HG03432 (cell line): Measurements from ENCODE around the gene KIAA0753.

ENCODE experiments used
- ATAC-seq: cut with Tn5 transposase; IDR thresholded peaks from one replicate; pipeline ENCODE4 v1.9.1; 2021; ENCODE audit warnings: mild to moderate bottlenecking, moderate library complexity; ENCODE audit not compliant: unreplicated experiment

KIAA0753 gene

DNA sequence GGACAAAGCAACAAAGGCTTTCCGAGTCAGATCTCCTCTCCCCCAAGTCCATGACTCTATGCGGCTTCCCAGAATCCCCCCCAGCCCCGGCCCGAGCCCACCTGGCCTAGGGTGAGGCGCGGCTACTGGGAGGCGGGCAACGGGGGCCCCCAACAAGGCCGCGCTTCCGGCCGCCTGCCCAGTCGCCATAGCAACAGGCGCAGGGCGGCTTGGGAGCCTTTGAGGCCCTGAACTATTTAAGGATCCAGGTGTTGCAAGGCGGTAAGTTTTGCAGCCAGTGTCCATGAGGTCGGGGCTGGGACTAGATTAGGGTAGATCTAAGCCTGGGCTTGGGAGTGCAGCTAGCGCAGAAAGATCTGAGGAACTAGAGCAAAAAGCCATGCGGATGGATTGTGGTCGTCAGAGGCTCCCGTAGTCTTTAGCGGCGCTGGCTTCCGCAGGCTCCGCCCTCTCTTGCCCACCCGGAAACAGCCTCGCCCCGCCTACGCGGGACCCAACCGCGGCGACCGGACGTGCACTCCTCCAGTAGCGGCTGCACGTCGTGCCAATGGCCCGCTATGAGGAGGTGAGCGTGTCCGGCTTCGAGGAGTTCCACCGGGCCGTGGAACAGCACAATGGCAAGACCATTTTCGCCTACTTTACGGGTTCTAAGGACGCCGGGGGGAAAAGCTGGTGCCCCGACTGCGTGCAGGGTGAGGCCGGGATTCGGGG lies at the start of gene KIAA0753, which contains the start of gene TXNDC17:
Gene KIAA0753 (minus strand): TSS at position 176 of the 711 bp plus-strand sequence. CDS start 5,608 bp downstream, outside the sequence.
Gene TXNDC17 (plus strand): TSS at position 525 of the 711 bp plus-strand sequence. CDS start 23 bp downstream, at position 548.
- ATAC-seq = peak; percentile 83

DNA sequence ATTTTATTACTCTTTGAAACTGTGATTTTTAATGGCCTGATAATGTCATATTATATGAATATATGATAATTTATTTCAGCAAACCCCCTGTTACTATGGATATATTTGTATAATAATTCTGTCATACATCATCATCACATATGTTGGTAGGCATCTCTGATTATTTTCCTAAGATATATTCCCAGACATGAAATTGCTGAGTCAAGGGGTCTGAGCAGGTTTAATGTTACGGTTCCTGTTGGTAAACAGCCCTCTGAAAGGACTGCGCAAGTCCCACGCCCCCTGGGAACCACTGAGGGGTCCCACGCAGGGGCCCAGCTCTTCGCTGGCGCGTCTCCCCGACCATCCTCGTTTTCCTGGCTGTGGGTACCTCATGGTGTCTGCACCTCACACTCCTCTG lies 48.4 kb upstream of the KIAA0753 start:
- no peak for ATAC-seq

DNA sequence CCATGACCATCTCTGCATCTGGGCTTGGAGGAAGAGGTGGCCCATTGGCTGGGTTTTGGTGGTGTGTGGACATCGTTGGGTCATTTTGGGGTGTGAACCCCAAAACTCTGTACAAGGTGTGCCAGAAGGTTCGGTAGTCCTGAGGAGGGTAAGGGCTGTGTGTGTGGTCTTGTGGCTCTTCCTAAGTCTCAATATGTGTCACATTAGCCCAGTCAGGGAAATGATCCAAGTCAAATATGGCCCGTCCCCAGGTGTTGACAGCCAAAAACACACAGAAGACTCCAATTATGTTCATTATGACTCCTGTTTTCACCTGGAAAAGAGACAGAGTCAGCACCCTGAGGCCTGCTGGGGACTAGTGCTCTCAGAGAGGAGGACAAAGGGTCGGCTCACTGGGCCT lies 45.5 kb upstream of the KIAA0753 start:
- no peak for ATAC-seq

DNA sequence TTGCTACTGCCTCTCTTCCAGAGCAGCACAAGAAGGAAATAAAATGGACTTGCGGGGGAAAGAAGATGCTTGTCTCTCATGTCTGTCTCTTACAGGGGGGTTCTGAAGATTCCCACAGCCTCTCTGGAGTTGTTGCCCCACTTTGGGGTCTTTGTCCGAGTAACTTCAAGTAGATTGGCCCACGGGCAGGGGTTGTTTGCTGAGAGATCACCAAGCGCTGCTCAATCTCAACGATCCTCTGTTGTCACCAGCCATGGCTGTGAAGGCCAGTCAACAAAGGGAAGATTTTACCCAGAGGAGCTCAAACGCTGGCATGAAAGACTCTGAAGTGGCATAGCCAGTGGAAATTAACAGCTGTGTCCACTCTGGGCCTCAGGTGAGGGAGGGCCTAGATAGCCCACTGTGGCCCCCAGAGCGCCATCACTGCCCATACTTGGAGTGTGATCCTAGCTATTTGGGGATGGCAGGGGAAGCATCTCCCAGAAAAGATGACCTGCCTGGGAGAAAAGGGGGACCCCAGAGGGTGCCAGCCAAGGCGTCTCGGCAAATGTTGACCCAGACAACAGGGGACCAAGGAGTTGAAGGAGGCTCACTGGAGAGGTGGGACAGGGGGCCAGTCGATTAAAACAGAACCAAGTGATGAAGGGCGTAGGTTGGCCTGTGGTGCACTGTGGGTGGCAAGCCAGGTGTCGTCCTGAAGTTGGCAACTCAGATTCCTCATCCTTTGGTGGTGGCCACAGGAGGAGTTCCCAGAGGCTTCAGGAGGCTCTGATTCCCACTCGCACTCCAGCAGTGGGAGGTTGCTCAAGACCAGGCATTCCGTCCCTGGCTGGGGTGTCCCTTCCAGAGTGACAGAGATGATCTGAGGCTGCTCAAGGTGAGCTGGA lies 44.6 kb upstream of the KIAA0753 start:
- ATAC-seq = no peak

DNA sequence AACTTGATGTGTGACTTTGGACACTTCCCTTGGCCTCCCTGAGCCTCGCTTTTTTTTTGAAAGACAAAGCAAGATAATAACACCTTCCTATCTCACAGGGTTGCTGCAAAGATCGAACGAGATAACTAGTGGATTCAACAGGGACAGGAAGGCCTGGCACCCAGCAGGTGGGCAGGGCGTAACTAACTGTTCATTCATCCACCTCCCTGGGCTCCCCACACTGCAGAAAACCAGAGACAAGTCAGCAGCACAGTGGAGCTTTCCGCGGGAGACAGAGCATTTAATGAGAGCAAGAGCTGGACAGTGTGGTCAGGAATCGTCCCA lies 43.9 kb upstream of the KIAA0753 start:
- ATAC-seq = no peak

DNA sequence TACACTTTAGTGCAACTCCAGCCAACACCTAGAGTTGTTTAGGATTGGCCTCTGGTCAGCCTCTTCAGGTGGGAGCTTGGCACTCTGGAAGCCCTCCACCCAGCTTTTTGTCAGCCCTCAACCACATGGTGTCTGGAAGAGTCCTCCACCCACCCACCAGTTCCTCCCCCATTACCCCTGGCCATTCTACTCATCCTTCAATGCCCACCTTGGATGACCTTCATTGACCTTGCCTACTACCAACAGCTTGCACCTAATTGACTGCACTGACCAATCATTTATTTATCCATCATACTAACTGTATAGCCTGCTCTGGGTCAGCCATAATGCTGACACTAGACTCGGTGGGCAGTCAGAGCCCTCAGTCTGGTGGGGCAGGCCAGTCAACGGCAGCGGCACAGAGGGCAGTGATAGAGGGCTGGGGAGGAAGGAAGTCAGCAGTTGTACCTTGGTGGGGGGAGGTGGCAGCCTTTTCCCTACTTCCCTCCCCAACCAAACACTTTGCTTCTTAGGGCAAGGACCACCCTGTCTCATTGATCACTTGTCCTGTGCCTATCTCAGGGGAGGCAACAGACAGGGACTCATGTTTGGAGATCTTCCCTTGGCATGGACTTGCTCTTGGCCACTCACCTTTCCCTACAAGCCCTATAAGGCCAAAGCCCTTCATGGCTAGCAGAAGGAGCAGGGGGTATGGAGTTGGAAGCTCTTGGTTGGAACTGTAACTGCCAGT lies 43.4 kb upstream of the KIAA0753 start:
- ATAC-seq = no peak

DNA sequence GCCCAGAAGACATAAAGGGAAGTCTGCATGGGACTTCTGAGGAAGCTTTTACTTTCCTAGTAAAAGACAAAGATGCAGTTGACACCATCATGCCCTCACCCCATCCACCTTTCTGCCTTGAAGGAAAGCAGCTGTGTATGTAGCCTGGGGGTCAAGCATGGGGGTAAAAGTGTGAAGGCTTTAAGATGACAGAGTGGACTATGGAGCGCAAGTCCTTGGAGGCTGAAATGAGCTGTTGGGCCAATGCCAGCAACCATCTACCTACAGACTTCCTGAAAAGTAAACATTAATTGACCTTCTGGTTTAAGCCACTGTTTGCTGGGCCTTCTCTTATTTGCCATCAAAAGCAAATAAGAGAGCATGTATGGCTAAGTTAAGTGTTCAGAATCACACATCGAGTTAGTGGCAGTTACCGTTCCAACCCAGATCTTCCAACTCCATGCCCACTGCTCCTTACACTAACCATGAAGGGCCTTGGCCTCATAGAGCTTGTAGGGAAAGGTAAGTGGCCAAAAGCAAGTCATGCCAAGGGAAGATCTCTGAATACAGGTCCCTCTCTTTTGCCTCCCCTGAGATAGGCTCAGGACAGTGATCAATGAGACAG lies 42.7 kb upstream of the KIAA0753 start:
- no peak for ATAC-seq

DNA sequence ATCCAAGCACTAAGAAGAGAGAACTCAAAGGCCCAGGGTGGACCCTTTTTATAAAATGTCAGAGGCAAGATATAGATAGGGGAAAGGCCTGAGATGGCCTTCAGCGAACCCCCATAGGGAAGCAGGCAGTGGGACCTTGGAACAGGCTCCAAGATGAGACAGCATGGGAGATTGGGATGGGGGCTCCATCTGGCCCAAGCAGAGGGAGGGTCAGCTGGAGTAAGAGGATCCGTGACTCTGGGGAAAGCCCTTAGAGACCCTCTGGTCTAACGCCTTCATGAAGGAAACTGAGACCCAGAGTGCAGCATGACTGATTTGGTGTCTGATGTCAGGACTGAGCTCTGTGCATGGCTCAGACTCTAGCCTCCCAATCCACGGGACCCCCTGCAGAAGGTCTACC lies 41.8 kb upstream of the KIAA0753 start:
- ATAC-seq = no peak

DNA sequence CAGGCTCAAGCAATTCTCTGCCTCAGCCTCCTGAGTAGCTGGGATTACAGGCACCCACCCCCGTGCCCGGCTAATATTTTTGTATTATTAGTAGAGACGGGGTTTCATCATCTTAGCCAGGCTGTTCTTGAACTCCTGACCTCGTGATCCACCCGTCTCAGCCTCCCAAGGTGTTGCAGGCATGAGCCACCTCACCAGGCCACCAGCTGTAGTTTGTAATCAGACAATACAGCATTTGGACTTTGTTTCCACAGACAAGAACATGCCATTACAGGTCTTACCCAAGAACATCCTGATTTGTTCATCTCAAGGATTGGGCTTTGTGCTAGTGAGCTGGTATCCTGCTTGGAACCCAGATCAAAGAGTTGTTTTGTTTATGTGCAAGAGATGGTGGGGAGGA lies 41.2 kb upstream of the KIAA0753 start:
- ATAC-seq = no peak

DNA sequence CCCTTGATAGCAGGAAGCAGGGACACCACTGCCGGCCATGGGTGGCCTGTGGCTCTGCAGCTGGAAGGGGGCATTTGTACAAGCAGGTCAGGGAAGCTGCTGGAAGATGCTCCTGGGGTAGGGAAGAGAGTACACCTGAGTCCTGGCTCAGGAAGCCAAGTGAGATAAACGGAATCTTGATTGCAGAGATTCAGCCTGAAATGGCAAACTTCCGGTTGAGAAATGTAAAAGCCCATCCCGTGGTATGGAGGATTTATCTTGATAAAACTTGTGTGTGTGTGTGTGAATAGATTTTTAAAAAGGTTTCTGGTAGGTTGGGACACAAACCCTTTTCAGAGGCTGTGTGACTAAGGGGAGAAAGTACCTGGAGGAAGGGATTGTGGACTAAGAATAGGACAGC lies 40.7 kb upstream of the KIAA0753 start:
- no peak for ATAC-seq

DNA sequence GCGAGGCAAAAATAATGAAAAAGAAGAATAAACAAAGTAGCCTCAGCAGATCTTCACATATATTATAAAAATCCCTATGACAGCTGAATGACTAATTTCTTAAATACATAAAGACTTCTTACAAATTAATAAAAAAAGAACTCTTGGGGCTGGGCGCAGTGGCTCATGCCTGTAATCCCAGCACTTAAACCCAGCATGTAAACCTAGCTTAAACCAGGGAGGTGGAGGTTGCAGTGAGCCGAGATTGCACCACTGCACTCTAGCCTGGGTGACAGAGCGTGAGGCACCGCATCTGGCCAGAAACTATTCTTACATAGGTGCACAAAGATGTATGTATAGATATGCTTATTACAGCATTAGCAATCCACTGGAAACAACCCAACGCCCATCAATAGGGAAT lies 38.7 kb upstream of the KIAA0753 start:
- no peak for ATAC-seq

DNA sequence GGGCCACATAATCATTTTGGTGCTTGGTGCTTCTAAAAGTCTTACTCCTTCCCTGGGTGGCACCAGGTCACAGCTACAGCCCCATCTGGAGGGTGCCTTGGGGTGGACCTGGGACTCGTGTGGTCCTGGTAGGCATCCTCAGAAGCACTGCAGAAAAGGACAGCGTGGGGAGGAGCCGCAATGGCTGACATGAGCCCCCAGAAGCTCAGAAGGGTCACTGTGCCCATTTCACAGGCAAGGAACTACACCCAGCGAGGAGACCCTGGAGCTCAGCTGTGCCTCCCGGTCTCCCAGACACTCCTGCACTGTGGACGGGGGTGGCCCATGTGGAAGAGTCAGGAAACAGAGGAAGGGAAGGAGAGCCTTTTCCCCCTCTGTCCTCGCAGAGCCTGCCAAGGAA lies 37.4 kb upstream of the KIAA0753 start:
- ATAC-seq = no peak

DNA sequence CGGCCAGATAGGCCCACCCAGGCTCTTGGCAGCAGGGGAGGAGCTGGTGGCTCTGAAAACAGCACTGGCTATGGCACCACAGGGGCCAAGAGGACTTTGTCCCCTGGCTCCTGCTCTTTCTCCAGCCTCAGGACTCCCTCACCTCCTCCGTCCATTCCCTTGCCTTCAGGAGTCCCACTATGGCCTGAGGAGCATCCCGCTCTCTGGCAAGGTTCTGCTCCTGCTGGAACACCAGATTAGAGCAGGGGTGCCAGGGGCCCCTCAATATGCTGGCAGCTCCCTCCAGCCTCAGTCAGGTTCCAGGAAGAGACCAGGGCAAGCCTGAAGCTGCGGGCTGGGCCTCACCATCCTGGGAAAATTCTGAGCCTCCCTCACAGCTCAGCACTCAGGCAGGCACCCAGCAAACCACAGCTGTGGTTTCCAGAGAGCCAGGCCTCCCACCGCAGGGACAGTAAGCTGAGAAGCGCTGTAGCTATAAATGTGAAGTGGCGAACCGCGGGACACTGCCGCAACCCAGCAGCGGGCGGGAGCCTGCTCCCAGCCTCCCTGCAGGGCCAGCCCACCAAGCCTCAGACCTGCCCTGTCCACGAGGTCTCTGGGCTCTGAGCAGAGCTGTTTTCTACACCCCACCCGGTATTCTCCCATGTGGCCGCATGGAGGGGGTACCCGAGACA lies 36.8 kb upstream of the KIAA0753 start:
- no peak for ATAC-seq

DNA sequence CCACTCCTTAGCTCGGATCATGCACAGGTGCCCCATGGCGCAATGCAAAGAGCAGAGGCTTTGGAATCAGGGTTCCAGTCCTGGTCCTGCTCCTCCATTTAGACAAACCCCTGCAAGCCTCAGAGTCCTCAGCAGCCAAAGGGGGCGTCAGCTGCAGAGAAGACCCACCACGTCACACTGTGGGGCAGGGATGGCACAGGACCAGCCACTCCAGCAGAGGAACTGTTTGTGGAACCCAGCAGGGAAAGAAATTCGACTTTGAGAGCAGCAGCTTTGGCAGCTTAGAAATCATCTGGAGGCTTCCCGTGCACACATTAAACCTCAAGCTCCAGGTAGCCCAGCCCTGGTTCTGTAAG lies 36.3 kb upstream of the KIAA0753 start:
- ATAC-seq = no peak

DNA sequence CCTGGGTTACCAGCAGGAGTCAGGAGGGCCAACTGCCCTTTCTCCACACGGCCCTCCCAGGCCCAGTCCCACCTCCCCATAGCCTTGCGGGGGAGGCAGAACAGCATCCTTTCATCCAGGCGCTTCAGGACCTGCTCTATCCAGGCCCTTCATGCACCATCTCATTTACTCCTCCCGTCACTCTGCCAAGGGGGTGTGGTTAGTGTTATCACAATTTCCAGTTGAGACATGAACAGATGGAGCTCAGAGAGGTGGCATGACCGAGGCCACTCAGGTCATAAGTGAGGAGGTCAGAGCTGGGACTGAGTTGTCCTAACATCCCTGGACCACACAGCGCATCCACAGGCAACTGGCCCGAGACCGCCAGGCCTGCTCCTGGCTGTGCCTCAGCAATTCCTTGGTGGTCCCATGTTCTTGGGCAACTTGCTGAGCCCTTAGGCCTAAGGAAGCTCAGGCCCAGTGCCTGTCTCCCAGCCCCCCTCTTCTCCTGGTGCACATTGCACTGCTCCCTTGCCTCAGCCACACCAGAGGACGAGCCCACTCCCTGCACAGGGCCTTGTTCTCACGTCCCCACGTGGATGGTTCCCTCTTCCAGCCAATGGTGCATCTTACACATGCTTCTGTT lies 34.8 kb upstream of the KIAA0753 start:
- no peak for ATAC-seq

DNA sequence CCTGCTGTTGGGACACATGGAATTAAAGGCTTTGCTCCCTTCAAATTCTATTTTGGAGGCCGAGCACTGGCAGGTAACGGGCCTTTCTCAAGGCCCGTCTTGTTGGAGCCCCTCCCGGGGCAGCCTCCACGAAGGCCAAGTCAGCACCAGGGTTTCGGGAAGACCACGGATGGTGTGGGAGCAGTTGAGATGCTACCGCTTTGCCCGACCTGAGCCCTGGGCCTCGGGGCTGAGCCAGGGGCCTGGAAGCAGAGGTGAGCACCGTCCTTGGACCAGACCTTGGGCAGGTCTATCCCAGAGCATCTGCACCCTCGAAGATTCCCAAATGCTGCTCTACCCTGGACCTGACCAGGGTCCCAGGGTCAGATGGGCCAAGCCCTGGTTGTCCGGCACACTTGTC lies 34.1 kb upstream of the KIAA0753 start:
- ATAC-seq = no peak

DNA sequence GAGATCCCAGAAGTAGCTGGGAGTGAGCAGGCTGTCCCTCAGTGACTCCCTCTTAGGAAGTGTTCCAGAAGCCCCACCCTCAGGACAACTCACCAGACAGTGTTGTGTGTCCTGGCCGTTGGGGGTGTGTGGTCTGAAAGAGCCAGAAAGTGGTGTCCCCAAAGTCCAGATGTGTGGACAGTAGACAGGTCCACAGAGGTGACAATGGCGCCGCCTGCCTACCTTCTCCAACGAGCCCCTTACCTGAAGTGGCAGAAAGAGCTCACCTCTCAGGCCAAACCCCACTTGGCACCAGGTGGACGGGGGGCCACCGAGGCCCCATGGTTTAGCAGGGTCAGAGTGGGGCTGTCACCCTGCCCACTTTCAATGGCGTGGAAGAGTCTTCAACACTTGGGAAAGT lies 30.9 kb upstream of the KIAA0753 start:
- no peak for ATAC-seq

DNA sequence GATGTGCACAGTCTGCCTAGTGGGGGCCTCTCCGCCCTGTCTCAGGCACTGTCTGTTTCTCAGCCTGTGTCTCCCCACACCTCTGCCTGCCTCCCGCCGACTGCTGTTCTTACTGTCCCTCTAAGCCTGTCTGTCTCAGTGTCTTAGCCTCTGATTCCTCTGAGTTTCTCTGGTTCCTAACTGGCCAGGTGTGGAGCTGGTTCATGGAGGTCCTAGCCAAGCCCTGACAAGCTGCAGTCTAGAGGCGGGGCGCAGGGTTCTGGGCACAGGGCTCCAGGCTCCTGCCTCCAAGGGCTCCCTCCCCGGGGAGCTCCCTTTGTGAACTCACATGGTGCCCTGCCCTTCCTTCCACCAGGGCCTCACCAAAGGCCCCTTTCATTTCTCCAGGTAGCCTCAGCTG lies 30.5 kb upstream of the KIAA0753 start:
- ATAC-seq = no peak

DNA sequence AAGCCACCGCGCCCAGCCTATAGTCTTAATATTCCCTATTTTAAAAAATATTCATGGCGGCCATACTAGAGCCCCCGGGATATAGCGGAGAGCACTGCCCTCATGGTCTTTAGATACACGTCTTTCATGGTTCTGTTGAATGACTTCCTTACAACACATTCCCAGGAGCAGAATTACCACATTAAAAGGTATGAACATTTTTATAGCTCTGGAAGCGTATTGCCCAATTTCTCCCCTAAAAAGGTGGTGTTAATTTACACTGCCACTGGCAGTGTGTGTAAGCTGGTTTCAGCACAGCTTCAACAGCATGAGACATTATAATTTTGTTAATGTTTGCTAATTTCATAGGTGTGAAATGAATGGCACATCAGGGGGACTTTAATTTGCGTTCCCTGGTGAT lies 30.1 kb upstream of the KIAA0753 start:
- no peak for ATAC-seq

DNA sequence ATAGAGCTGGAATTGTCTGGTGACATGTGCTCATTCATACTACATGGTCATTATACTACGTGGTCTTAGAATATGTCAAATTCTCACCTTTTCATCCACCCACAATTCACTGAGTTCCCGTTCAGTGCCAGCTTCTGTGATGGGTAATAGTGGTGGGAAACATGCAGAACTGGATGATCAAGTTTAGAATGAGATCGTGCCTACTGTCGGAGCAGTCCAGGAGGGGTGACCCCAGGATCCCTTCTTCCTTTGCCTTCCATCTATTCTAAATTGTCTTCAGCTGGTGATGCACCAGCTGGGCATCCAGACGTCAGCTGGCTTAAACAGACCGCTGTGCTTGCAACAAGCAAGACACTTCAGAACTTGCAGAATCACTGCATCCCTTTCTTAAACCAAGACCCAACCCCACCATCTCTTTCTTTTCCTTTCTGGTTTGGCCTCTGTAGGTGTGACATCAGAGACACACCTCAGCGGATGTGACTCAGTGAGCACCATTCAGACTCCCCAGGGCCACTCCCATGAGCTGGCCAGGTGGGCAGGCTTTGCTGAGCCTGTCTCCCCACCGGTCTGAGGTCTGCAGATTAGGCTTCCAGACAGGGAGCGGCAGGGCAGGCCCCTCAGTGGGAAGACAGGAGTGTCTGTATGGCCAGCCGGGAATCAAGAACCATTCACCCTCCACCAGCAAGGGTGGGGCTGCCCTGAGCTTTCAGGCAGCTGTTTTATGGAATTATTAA lies 29.1 kb upstream of the KIAA0753 start:
- ATAC-seq = no peak
